ENCODE data around the gene PTPRA.
A peak's percentile ranks its signal among the peaks of the same experiment; 100 is the strongest.

The PTPRA gene

GRCh38 chr20:2937902-2938301 is 64.6 kb downstream of the PTPRA start:
- no peak for DNase-seq (ENCODE audit: low spot score)

GRCh38 chr20:2942439-2942838 is 69.2 kb downstream of the PTPRA start:
- DNase-seq (ENCODE audit: low spot score): no peak

GRCh38 chr20:2946988-2947961 is 74.0 kb downstream of the PTPRA start:
- peak; percentile 72 for DNase-seq (ENCODE audit: low spot score)

- no peak for DNase-seq (ENCODE audit: low spot score)
Measured at GRCh38 chr20:2948968-2949367, 75.7 kb downstream of the PTPRA start.

- no peak for DNase-seq (ENCODE audit: low spot score)
Measured at GRCh38 chr20:2952766-2953165, 79.5 kb downstream of the PTPRA start.

GRCh38 chr20:2955257-2955970 is 82.1 kb downstream of the PTPRA start:
- DNase-seq (ENCODE audit: low spot score): no peak

- DNase-seq (ENCODE audit: low spot score): no peak
Measured at GRCh38 chr20:2956480-2956879, 83.2 kb downstream of the PTPRA start.

- no peak for DNase-seq (ENCODE audit: low spot score)
Measured at GRCh38 chr20:2967841-2968240, 94.6 kb downstream of the PTPRA start.

GRCh38 chr20:2972126-2972525 is 98.8 kb downstream of the PTPRA start:
- DNase-seq (ENCODE audit: low spot score): no peak

GRCh38 chr20:2973574-2973973 is 100.3 kb downstream of the PTPRA start:
- DNase-seq (ENCODE audit: low spot score): peak; percentile 16

GRCh38 chr20:2978519-2978918 is 105.2 kb downstream of the PTPRA start:
- no peak for DNase-seq (ENCODE audit: low spot score)

- DNase-seq (ENCODE audit: low spot score): no peak
Measured at GRCh38 chr20:2981646-2982045, 108.4 kb downstream of the PTPRA start.

GRCh38 chr20:2983508-2983907 is 110.2 kb downstream of the PTPRA start:
- no peak for DNase-seq (ENCODE audit: low spot score)

- no peak for DNase-seq (ENCODE audit: low spot score)
Measured at GRCh38 chr20:2984028-2984501, 110.8 kb downstream of the PTPRA start.

- no peak for DNase-seq (ENCODE audit: low spot score)
Measured at GRCh38 chr20:2984956-2985661, 111.8 kb downstream of the PTPRA start.

- DNase-seq (ENCODE audit: low spot score): no peak
Measured at GRCh38 chr20:2986466-2986865, 113.2 kb downstream of the PTPRA start.

- DNase-seq (ENCODE audit: low spot score): no peak
Measured at GRCh38 chr20:2987861-2988260, 114.6 kb downstream of the PTPRA start.

- DNase-seq (ENCODE audit: low spot score): no peak
Measured at GRCh38 chr20:2991532-2991931, 118.3 kb downstream of the PTPRA start.

GRCh38 chr20:2993250-2993649 is 120.0 kb downstream of the PTPRA start:
- DNase-seq (ENCODE audit: low spot score): no peak

GRCh38 chr20:2995796-2996195 is 122.5 kb downstream of the PTPRA start:
- DNase-seq (ENCODE audit: low spot score): no peak

GRCh38 chr20:2998728-2999127 is 125.4 kb downstream of the PTPRA start:
- no peak for DNase-seq (ENCODE audit: low spot score)

- DNase-seq (ENCODE audit: low spot score): peak; percentile 38
Measured at GRCh38 chr20:3000852-3001523, 127.7 kb downstream of the PTPRA start.

Measured in HuH-7 (cell line).